Ovary (tissue), 9 donors: ENCODE results near the gene FALEC. TPM values are rescaled to one million over a fixed set of nuclear protein-coding genes. Genes with fewer than 3 reads are reported as not detected.
A peak's percentile ranks its signal among the peaks of the same experiment; 100 is the strongest.
"Not testable (repeated sequence)": the region's sequence is repeated elsewhere in the genome, so short reads cannot be mapped to it uniquely, and the experiment has no call there.

ENCODE experiments used
- DNase-seq, 5 donors: peaks; one replicate each; pipeline ENCODE4 v3.0.0-alpha.2; 2019 to 2020
- H3K27ac ChIP-seq, 2 donors: fragments of 200-600 bp; one replicate each; pipeline versions ENCODE4 v1.5.1 to v1.8.0; 2019 to 2022
- H3K27me3 ChIP-seq: fragments of 200-600 bp; one replicate; pipeline ENCODE4 v1.8.0; 2022
- H3K36me3 ChIP-seq: fragments of 200-600 bp; sonication (generic); one replicate; pipeline ENCODE4 v1.5.1; 2019
- H3K4me1 ChIP-seq: one replicate; pipeline ENCODE4 v1.8.1; 2013; ENCODE audit warnings: mild to moderate bottlenecking, moderate library complexity; ENCODE audit not compliant: insufficient read depth
- H3K4me3 ChIP-seq: fragments of 200-600 bp; sonication (generic); one replicate; pipeline ENCODE4 v1.5.1; 2017
- H3K9me3 ChIP-seq, 2 donors: fragments of 200-600 bp in 1 of 2; sonication (generic) in 1 of 2; one replicate each; pipeline versions ENCODE4 v1.5.1 to v1.8.1; 2013 to 2019; ENCODE audit warnings: mild to moderate bottlenecking in 1 of 2, moderate library complexity in 1 of 2
- EP300 ChIP-seq: sonication (generic); formaldehyde crosslinking; IDR thresholded peaks from one replicate; pipeline ENCODE4 v1.6.1; 2017; ENCODE audit warnings: antibody characterized with exemption
- POLR2A ChIP-seq: fragments of 450-650 bp; IDR thresholded peaks from one replicate; pipeline ENCODE4 v1.6.1; 2017; ENCODE audit warnings: antibody characterized with exemption, mild to moderate bottlenecking, moderate library complexity
- WGBS, 3 donors: extraction: QIAGEN DNeasy Blood & Tissue Kit in 1 of 3; methylation state at CpG; one replicate each; pipeline versions ENCODE4 v1.1.5 to v1.1.7; 2013 to 2017; 5-methylcytosine and 5-hydroxymethylcytosine counted together
- intact Hi-C, 4 donors: fragments of 100-400 bp; cut with DNase I; formaldehyde crosslinking; loops; one replicate each; pipeline versions ENCODE4 v1.11.0 to v1.15.1; 2022 to 2023
- polyA plus RNA-seq, 2 donors: library from polyadenylated mRNA; stranded (reverse); fragments of 200-250 nt in 1 of 2; fragments of 350-450 nt in 1 of 2; fragmentation: Illumina TruSeq in 1 of 2; extraction: RNeasy Lipid Tissue Mini Kit (QIAGEN cat#74804) in 1 of 2; gene quantifications; one replicate each; pipeline ENCODE4 v1.2.3, GENCODE V29; 2013 to 2014
- total RNA-seq, 7 donors: library from RNA; depleted of rRNA in 2 of 7; stranded (reverse); fragments of >200 nt in 2 of 7; fragmentation: NEBNext Ultra II Directional in 3 of 7; extraction: Animal tissue kit (Norgen Biotek cat#: 25700) in 3 of 7; gene quantifications; one replicate each; pipeline versions ENCODE4 v1.1.0 to v1.2.4, GENCODE V29; 2016 to 2023
- TF ChIP-seq, protein P1 (sequence below), 3 donors: fragments of 450-650 bp in 2 of 3; fragments of 200-600 bp in 1 of 3; IDR thresholded peaks; one replicate each; pipeline versions ENCODE4 v1.5.1 to v1.8.0; 2016 to 2022; ENCODE audit warnings: antibody characterized with exemption in 3 of 3, mild to moderate bottlenecking in 1 of 3
- donor health status: DM: no; HTN: no; CAD: no; lungs with moderate emphysema.
- donor health status: DM: no; HTN: no; CAD: no.
- donor health status: Bipolar disorder and iron deficiency.
- donor health status: DM: yes; HTN: yes; CAD: no.
- donor health status: DM: no; HTN: no; CAD: no.
- donor health status: DM: yes; HTN: yes; CAD: no.

The FALEC gene
- total and polyA plus RNA-seq, 9 donors: 0.51 to 1.7 (median 0.77) TPM; not detected in 5

DNA sequence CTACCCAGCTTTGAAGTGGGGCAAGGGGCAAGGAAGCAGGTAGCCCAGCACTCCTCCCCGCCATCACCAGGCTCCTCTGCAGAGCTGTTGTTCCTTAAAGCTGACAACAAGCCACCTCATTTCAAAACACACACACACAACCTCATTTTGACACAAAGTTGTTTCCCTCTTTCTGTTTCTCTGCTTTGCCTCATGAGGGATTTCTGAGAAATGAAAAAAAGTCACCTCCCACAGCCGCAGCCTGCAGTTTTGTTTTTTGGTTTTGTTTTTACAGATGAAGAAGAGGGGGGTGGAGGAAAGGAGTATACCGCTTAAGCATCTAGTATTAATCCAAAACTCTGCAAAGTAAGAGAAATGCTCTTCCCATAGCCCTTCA is 51.8 kb downstream of the FALEC start:
- peak in 1 of 5 donors; percentile 37 for DNase-seq
- WGBS, 3 donors: 0 to 3% (median 2%) methylated on average over 3 of the region's 3 CpGs
- Histone ChIP-seq H3K4me1 (peaks cover 51% of the 10 kb centered on the region), H3K27ac (peak overlapping the region; percentile 65 to 91), H3K9me3 (no peaks in the 10 kb centered on the region), H3K36me3 (no peaks in the 10 kb centered on the region), H3K27me3 (no peaks in the 10 kb centered on the region), H3K4me3 (peak overlapping the region; percentile 27)
- intact Hi-C loops: loop anchor here in 1 of 4 donors (5.0 kb wide), 1 partner anchor 45 kb away; no protein-coding TSS in a partner anchor
- TF ChIP-seq, protein P1, sequence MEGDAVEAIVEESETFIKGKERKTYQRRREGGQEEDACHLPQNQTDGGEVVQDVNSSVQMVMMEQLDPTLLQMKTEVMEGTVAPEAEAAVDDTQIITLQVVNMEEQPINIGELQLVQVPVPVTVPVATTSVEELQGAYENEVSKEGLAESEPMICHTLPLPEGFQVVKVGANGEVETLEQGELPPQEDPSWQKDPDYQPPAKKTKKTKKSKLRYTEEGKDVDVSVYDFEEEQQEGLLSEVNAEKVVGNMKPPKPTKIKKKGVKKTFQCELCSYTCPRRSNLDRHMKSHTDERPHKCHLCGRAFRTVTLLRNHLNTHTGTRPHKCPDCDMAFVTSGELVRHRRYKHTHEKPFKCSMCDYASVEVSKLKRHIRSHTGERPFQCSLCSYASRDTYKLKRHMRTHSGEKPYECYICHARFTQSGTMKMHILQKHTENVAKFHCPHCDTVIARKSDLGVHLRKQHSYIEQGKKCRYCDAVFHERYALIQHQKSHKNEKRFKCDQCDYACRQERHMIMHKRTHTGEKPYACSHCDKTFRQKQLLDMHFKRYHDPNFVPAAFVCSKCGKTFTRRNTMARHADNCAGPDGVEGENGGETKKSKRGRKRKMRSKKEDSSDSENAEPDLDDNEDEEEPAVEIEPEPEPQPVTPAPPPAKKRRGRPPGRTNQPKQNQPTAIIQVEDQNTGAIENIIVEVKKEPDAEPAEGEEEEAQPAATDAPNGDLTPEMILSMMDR (IDR thresholded peaks at IDR 0.05): no peak
- TF ChIP-seq EP300: no peak
- TF ChIP-seq POLR2A: no peak

DNA sequence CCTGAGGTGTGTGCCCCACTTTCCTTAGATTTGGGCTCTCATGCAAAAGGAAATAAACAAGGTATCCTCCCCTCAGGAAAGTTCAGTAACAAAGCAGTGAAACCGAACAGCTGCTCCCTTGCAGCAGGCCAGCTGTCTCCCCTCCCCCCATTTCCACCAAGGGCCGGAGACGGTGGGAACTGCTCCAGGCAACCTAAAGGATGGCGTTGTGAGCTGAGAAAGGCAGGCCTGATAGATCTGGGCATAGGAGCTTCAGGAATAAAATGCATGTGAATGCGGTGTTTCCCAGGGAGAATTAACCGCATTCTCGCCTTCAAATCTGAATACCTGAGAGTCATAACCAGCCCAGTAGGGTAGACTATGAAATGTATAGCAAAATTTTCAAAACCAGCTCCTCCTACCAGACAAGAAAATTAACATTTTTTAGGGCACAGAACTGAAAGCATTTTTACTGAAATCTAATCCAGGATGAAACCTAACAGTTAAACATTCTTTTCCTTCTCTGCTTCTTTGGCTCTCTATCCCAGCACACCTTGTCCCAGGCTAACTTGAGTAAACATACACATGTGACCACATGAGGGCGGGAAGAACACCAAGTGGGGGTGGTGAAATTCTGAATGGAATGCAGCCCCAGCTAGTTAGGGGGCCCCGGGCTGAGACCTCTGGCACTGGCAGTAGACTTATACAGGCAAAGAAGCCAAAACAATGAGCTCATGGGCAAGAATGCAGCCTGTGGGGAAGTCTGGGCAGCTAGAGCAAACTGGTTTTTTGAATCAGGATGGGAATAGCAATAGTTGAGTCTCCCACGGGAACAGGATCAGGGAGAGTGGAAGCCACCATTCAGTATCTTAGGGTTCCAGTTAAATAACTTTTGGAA is 52.4 kb downstream of the FALEC start:
- DNase-seq: peak; percentile 84 to 94 (median 91)
- 0 to 1% (median 1%) methylated on average over 10 of the region's 10 CpGs for WGBS, 3 donors
- Histone ChIP-seq H3K27ac (peak overlapping the region; percentile 65 to 91), H3K36me3 (no peaks in the 10 kb centered on the region), H3K4me1 (peaks cover 46% of the 10 kb centered on the region), H3K27me3 (no peaks in the 10 kb centered on the region), H3K9me3 (no peaks in the 10 kb centered on the region), H3K4me3 (peak overlapping the region; percentile 27)
- TF ChIP-seq POLR2A (no peak), EP300 (peak; percentile 83)
- intact Hi-C loops: loop anchor here in 1 of 4 donors (5.0 kb wide), 1 partner anchor 44 kb away; no protein-coding TSS in a partner anchor

DNA sequence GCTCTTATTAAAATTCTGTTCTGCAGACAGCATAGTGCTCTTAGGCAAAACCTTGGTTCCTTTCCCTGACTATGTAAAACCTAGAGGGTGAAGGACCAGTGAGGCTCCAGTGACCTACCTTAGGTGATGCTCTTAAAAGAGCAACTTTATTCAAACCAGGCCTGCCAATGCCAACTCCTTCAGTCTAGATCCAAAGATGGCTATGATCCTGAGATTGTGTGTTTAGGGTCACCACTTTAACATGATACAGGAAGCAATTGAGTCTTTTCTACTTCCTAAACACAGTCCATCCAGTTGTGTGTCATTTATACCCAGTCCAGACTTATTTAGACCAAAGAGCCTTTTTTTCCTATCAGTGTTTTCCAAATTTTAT is 53.0 kb downstream of the FALEC start:
- intact Hi-C loops: loop anchor here in 1 of 4 donors (5.0 kb wide), 1 partner anchor 44 kb away; no protein-coding TSS in a partner anchor
- H3K36me3 ChIP-seq: no peaks in the 10 kb centered on the region
- DNase-seq: no peak
- peak overlapping the region; percentile 65 to 91 for H3K27ac ChIP-seq
- no peaks in the 10 kb centered on the region for H3K27me3 ChIP-seq
- H3K4me1 ChIP-seq: peaks cover 41% of the 10 kb centered on the region
- H3K9me3 ChIP-seq: no peaks in the 10 kb centered on the region
- H3K4me3 ChIP-seq: peak overlapping the region; percentile 27
- no peak for TF ChIP-seq EP300
- TF ChIP-seq, protein P1 (IDR thresholded peaks at IDR 0.05): no peak
- no peak for TF ChIP-seq POLR2A

DNA sequence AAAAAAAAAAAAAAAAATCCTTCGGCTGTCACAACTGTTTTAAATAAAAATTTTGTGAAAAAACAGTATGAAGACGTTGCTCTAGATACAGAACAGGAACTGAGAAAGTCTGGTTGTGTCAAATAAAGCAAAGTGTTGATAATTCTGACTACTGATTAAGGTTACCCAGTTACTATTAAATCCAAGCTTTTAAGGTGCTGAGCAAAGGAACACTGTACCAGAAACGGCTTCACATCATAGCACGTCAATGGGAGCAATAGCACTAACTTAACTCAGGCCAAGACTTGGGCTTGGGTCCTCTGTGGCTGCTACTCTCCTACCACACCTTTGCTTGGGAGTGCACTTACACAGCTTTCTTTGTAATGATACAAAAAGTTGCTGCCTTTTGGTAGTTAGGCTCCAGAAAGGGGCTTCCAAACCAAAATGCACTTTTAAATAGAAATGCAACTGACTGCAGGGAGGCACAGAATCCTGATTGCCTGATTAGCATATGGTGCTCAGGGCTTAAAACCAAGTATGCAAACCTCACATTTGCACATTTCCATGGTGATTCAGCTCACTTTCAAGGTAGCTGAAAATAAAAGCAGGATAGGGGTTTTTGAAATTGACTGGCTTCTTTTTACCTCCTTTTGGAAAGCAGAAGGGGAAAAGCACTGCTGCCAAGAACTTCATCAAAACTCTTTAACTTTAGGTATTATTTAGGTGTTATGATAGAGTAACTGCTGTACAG is 57.5 kb downstream of the FALEC start:
- DNase-seq: peak in 1 of 5 donors; percentile 15
- Histone ChIP-seq H3K9me3 (no peaks in the 10 kb centered on the region), H3K27ac (no peak overlapping the region), H3K4me1 (peaks cover 21% of the 10 kb centered on the region), H3K36me3 (no peaks in the 10 kb centered on the region), H3K4me3 (no peak overlapping the region), H3K27me3 (no peaks in the 10 kb centered on the region)
- intact Hi-C loops: no loop called here
- WGBS, 3 donors: 43 to 53% (median 50%) methylated on average over 4 of the region's 4 CpGs
- TF ChIP-seq, protein P1 (IDR thresholded peaks at IDR 0.05): no peak

DNA sequence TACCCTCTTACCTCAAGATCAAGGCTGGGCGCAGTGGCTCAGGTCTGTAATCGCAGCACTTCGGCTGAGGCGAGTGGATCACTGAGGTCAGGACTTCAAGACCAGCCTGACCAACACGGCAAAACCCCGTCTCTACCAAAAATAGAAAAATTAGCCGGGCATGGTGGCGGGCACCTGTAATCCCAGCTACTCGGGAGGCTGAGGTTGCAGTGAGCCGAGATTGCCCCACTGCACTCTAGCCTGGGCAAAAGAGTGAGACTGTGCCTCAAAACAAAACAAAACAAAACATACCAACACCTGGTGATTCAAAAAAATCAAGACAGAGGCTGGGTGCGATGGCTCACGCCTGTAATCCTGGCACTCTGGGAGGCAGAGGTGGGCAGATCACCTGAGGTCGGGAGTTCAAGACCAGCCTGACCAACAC is 58.1 kb downstream of the FALEC start:
- H3K27me3 ChIP-seq, intact Hi-C loops, H3K4me3 ChIP-seq, H3K27ac ChIP-seq, H3K9me3 ChIP-seq, H3K36me3 ChIP-seq: not testable (repeated sequence)
- 65 to 87% (median 74%) methylated on average over 13 of the region's 13 CpGs for WGBS, 3 donors
- DNase-seq: peak in 2 of 5 donors; percentile 13 to 23
- H3K4me1 ChIP-seq: peaks cover 18% of the 10 kb centered on the region
